Right cardiac atrium (tissue), 5 donors: ENCODE data around the gene ACTL6A. TPM values are rescaled to one million over a fixed set of nuclear protein-coding genes. Genes with fewer than 3 reads are reported as not detected.

Experiments used
- ATAC-seq, 2 donors: fragments of 200-7000 bp; cut with Tn5 transposase; one replicate each; pipeline versions ENCODE4 v1.8.0 to v1.9.1; 2020; ENCODE audit warnings: moderate library complexity in 2 of 2, mild to moderate bottlenecking in 1 of 2
- DNase-seq, 3 donors: peaks; one replicate each; pipeline ENCODE4 v3.0.0-alpha.2; 2020
- H3K27ac ChIP-seq: one replicate; pipeline ENCODE4 v1.5.1; 2013; ENCODE audit warnings: mild to moderate bottlenecking, low read length, control low read depth, moderate library complexity
- H3K27me3 ChIP-seq: one replicate; pipeline ENCODE4 v1.6.1; 2013; ENCODE audit not compliant: control insufficient read depth, insufficient read depth
- H3K4me1 ChIP-seq: one replicate; pipeline ENCODE4 v1.6.1; 2013; ENCODE audit warnings: low read length; ENCODE audit not compliant: control insufficient read depth, insufficient read depth
- H3K4me3 ChIP-seq: one replicate; pipeline ENCODE4 v1.5.1; 2013; ENCODE audit warnings: low read length, control low read depth
- H3K9me3 ChIP-seq: one replicate; pipeline ENCODE4 v1.6.1; 2013; ENCODE audit warnings: low read length; ENCODE audit not compliant: control insufficient read depth
- WGBS: extraction: QIAGEN DNeasy Blood & Tissue Kit; methylation state at CpG from one replicate; pipeline ENCODE4 v1.1.7; 2013; 5-methylcytosine and 5-hydroxymethylcytosine counted together
- intact Hi-C, 4 donors: fragments of 100-400 bp; cut with DNase I; formaldehyde crosslinking; loops; one replicate each; pipeline versions ENCODE4 v1.11.0 to v1.14.0; 2022 to 2023
- polyA plus RNA-seq: library from polyadenylated mRNA; stranded (reverse); fragments of 200-250 nt; gene quantifications from one replicate; pipeline ENCODE4 v1.2.3, GENCODE V29; 2013
- total RNA-seq, 4 donors: library from RNA; stranded (reverse); fragmentation: NEBNext Ultra II Directional; extraction: Animal tissue kit (Norgen Biotek cat#: 25700); gene quantifications; one replicate each; pipeline ENCODE4 v1.2.1, GENCODE V29; 2021
- donor health status: healthy with polysubstance abuse.
- donor health status: DM: no; HTN: yes; CAD: no.
- donor health status: DM: no; HTN: no; CAD: no.
- donor health status: DM: no; HTN: yes; CAD: no; lungs with severe emphysema.
- donor health status: DM: yes; HTN: yes; CAD: no.

ACTL6A gene
- total and polyA plus RNA-seq, 5 donors, result 16.1 to 25.0 (median 20.4) TPM

DNA sequence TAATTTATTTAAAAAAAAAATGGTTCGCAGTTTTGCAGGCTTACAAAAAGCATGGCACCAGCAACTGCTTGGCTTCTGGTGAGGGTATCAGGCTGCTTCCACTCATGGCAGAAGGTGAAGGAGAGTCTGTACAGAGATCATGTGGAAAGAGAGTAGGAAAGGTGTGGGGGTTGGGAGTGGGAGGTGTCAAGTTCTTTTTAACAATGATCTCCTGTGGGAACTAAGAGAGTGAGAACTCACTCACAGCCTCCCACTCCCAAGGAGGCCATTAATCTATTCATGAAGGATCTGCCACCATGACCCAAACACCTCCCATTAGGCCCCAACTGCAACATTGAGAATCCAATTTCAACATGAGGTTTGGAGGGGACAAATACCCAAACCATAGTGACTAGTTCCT, 21.1 kb upstream of the ACTL6A start:
- no peak overlapping the region for H3K4me3 ChIP-seq
- intact Hi-C loops, result no loop called here
- ATAC-seq (no peak), DNase-seq (no peak)
- H3K27ac ChIP-seq, result no peak overlapping the region
- 96% methylated on average over 1 of the region's 1 CpG for WGBS
- H3K9me3 ChIP-seq, result no peaks in the 10 kb centered on the region
- H3K4me1 ChIP-seq, result no peaks in the 10 kb centered on the region
- no peaks in the 10 kb centered on the region for H3K27me3 ChIP-seq

- Histone ChIP-seq H3K4me1 (no peaks in the 10 kb centered on the region), H3K9me3 (no peaks in the 10 kb centered on the region), H3K27ac (no peak overlapping the region), H3K27me3 (no peaks in the 10 kb centered on the region), H3K4me3 (no peak overlapping the region)
- intact Hi-C loops, result no loop called here
- ATAC-seq (no peak), DNase-seq (no peak)
These were observed 20.4 kb upstream of the ACTL6A start for GRCh38 chr3:179542375-179542774.

GRCh38 chr3:179544981-179545645, 17.6 kb upstream of the ACTL6A start:
- no peaks in the 10 kb centered on the region for H3K27me3 ChIP-seq
- no peaks in the 10 kb centered on the region for H3K4me1 ChIP-seq
- no peak for ATAC-seq
- no peak overlapping the region for H3K4me3 ChIP-seq
- intact Hi-C loops, result no loop called here
- DNase-seq, result no peak
- no peaks in the 10 kb centered on the region for H3K9me3 ChIP-seq
- 78% methylated on average over 2 of the region's 2 CpGs for WGBS
- H3K27ac ChIP-seq, result no peak overlapping the region

GRCh38 chr3:179546814-179547241, 15.9 kb upstream of the ACTL6A start:
- H3K27me3 ChIP-seq, result no peaks in the 10 kb centered on the region
- H3K4me3 ChIP-seq, result no peak overlapping the region
- no peak overlapping the region for H3K27ac ChIP-seq
- no peaks in the 10 kb centered on the region for H3K4me1 ChIP-seq
- intact Hi-C loops, result no loop called here
- no peaks in the 10 kb centered on the region for H3K9me3 ChIP-seq
- ATAC-seq (no peak), DNase-seq (no peak)
- WGBS, result 89% methylated on average over 2 of the region's 2 CpGs

DNA sequence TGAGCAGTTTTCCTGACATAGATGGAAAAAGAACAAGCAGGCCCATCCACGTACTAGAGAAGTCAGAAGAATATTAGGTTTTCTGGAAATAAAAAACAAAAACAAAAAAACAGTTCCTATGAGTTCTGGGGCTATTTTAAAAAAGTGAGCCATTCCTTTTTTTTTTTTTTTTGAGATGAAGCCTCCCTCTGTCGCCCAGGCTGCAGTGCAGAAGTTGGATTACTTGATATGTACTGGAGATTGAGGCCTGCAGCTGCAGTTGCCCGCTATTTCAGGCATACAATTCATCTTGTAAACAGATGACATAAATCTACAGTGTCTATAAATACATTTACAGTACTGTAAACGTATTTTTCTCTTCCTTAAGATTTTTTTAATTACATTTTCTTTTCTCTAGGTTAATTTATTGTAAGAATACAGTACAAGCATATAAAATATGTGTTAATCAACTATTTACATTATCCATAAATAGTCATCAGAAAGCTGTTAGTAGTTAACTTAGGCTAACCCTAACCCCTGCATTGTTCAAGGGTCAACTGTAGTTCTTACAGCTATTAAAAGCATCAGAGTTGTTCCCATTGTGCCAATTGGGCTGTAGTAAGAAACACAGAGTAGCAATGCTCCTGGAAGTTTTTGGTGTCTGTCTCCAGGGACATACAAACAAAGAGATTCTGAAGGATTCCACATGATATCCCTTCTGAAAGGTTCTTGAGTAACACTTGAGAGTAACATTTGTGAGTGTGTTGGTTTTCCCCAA, 11.2 kb upstream of the ACTL6A start:
- Histone ChIP-seq H3K9me3 (no peaks in the 10 kb centered on the region), H3K27me3 (no peaks in the 10 kb centered on the region), H3K27ac (no peak overlapping the region), H3K4me1 (no peaks in the 10 kb centered on the region), H3K4me3 (no peak overlapping the region)
- 45% methylated on average over 4 of the region's 4 CpGs for WGBS
- ATAC-seq (no peak), DNase-seq (no peak)
- intact Hi-C loops, result loop anchor here in 1 of 4 donors (10.0 kb wide), 1 partner anchor 107 kb away; no protein-coding TSS in a partner anchor

- 2% methylated on average over 3 of the region's 3 CpGs for WGBS
- H3K9me3 ChIP-seq, result no peaks in the 10 kb centered on the region
- ATAC-seq (no peak), DNase-seq (peak; percentile 55 to 81 (median 80))
- H3K4me1 ChIP-seq, result no peaks in the 10 kb centered on the region
- intact Hi-C loops, result loop anchor here (5.0 to 10.0 kb wide), 4 partner anchors 114 to 237 kb away; partner anchors contain the start of gene ZNF639 (in 1 of the 4)
- no peak overlapping the region for H3K27ac ChIP-seq
- no peak overlapping the region for H3K4me3 ChIP-seq
- H3K27me3 ChIP-seq, result no peaks in the 10 kb centered on the region
These were observed 3.9 kb upstream of the ACTL6A start for GRCh38 chr3:179558742-179559364.

DNA sequence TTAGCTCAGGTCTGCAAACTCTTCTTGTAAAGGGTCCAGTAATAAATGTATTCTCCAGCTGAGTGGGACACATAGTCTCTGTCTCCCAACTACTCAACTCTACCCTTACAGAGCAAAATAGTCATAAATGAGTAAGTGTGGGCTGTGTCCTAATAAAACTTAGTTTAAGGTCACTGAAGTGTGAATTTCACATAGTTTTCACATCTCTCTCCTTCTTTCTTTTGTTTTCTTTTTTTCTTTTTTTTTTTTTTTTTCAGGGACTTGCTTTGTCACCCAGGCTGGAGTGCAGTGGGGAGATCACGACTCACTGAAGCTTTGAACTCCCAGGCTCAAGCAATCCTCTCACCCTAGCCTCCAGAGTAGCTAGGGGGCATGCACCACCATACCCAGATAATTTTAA, 1.9 kb upstream of the ACTL6A start:
- Histone ChIP-seq H3K4me3 (no peak overlapping the region), H3K4me1 (no peaks in the 10 kb centered on the region), H3K27ac (no peak overlapping the region), H3K27me3 (no peaks in the 10 kb centered on the region), H3K9me3 (no peaks in the 10 kb centered on the region)
- DNase-seq (no peak), ATAC-seq (no peak)
- WGBS, result 100% methylated on average over 1 of the region's 1 CpG
- intact Hi-C loops, result loop anchor here in 2 of 4 donors (10.0 kb wide), 2 partner anchors 216 to 236 kb away; partner anchors contain the start of genes MFN1 (in 1 of the 2) and ZNF639 (in 1 of the 2)

DNA sequence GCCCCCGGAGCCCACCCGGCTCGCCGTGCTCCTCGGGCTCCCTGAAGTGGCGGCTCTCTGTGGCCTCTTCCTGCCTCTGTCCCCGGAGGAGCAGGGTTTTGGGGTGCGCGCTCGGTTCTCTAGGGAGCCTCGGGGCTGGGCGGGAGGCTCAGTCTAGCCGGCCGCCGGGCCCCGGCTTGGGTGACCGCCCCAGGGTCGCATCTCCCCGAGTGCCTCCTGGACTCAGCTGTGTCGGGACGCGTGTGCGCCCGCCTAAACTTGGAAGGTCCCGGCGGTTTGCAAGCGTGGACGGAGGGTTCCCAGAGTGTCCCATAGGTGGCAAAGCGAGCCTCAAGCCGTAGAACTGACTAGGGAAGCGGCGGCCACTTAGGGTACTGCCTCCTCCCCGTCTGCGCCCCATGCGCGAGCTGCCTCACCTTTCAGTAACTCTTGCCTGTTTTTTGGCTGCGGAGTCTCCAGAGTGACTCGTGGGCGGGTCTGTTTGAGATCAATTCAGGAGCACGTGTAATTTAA, 601 bp downstream of the ACTL6A start:
- under 1% methylated on average over 40 of the region's 40 CpGs for WGBS
- intact Hi-C loops, result loop anchor here in 2 of 4 donors (10.0 kb wide), 2 partner anchors 219 to 239 kb away; partner anchors contain the start of genes MFN1 (in 1 of the 2) and ZNF639 (in 1 of the 2)
- H3K9me3 ChIP-seq, result no peaks in the 10 kb centered on the region
- H3K27me3 ChIP-seq, result no peaks in the 10 kb centered on the region
- DNase-seq (peak; percentile 71 to 80 (median 74)), ATAC-seq (peak; percentile 73 to 80)
- peak overlapping the region; percentile 59 for H3K27ac ChIP-seq
- no peaks in the 10 kb centered on the region for H3K4me1 ChIP-seq
- H3K4me3 ChIP-seq, result peak overlapping the region; percentile 85

GRCh38 chr3:179565496-179565895, 2.8 kb downstream of the ACTL6A start:
- DNase-seq, result no peak
- Histone ChIP-seq H3K4me1 (no peaks in the 10 kb centered on the region), H3K4me3 (no peak overlapping the region), H3K27me3 (no peaks in the 10 kb centered on the region), H3K27ac (no peak overlapping the region), H3K9me3 (no peaks in the 10 kb centered on the region)
- 82% methylated on average over 3 of the region's 3 CpGs for WGBS
- intact Hi-C loops, result loop anchor here in 2 of 4 donors (10.0 kb wide), 2 partner anchors 221 to 241 kb away; partner anchors contain the start of genes MFN1 (in 1 of the 2) and ZNF639 (in 1 of the 2)
- ATAC-seq, result no peak

DNA sequence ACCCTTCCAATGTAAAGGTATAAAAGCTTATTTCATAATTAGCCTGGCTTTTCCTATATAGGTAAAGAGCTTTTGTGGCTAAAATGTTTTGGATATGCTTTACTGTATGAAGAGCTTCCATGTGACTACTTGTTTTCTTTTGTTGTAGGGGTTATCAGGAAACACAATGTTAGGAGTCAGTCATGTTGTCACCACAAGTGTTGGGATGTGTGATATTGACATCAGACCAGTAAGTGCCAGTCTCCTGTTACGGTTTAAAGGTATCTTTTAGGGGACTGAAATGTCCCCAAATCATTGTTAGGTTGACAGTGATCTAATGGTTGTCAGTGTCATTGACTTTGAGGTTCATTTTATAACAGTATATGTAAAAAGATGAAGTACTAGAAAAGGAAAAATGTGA, 18.3 kb downstream of the ACTL6A start:
- no peaks in the 10 kb centered on the region for H3K27me3 ChIP-seq
- no peak overlapping the region for H3K4me3 ChIP-seq
- no peaks in the 10 kb centered on the region for H3K4me1 ChIP-seq
- intact Hi-C loops, result loop anchor here in 1 of 4 donors (10.0 kb wide), 1 partner anchor 216 kb away; no protein-coding TSS in a partner anchor
- no peak overlapping the region for H3K27ac ChIP-seq
- WGBS, result 80% methylated on average over 1 of the region's 1 CpG
- no peaks in the 10 kb centered on the region for H3K9me3 ChIP-seq
- DNase-seq, result no peak
- ATAC-seq, result no peak
